Measurements from ENCODE around the gene CEP192.
A peak's percentile ranks its signal among the peaks of the same experiment; 100 is the strongest.

Gene CEP192

DNA sequence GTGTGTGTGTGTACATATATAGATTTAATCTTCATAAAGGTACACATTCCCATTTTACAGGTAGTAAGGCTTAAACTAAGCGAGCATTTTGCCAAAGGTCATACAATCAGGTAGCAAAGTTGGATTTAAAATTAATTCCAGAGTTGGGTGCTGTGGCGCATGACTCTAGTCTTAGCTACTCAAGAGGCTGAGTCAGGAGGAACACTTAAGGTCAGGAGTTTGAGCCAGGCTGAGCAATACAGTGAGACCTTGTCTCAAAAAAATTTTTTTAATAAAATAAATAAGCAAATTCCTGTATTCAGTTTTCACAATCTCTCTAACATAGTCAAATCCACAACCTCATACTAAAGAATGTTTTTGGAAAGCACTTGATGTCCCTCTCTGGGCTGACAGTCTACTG is 115.9 kb downstream of the CEP192 start:
- no peak for DNase-seq

- DNase-seq: no peak
These were observed 117.2 kb downstream of the CEP192 start for GRCh38 chr18:13108330-13108729.

DNA sequence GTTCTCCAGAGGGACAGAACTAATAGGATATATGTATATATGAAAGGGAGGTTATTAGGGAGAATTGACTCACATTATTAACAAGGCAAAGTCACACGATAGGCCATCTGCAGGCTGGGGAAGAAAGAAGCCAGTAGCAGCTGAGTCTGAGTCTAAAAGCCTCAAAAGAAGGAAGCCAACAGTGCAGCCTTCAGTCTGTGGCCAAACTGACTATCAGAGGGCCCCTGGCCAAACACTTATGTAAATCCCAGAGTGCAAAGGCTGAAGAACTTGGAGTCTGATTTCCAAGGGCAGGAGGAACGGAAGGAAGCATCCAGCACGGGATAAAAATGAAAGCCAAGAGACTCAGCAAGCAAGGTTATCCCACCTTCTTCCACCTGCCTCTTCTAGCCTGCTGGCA is 119.4 kb downstream of the CEP192 start:
- no peak for DNase-seq

GRCh38 chr18:13112982-13113381 is 121.8 kb downstream of the CEP192 start:
- peak; percentile 14 for DNase-seq

- no peak for DNase-seq
These were observed 129.1 kb downstream of the CEP192 start for GRCh38 chr18:13120255-13120654.

DNA sequence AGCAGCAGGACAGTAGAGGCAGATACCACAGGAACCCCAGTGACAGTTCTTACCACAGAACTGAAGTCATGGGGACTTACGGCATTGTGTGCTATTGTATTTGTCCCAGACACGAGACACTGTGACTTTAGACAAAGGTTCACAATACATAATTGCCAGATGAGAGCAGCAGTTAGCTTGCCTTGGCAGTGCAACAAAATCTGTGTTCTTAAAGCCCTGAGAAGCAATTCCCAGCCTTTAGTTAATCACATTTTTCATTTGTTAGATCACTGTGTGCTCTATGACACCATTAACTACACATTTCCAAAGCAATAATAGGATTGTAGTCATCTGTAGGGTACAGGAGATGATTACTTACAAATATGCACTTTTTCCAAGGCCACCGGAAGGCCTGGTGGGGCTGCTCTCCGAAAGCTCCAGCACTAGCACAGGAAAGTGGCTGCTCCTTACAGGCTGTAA is 129.8 kb downstream of the CEP192 start:
- no peak for DNase-seq

DNA sequence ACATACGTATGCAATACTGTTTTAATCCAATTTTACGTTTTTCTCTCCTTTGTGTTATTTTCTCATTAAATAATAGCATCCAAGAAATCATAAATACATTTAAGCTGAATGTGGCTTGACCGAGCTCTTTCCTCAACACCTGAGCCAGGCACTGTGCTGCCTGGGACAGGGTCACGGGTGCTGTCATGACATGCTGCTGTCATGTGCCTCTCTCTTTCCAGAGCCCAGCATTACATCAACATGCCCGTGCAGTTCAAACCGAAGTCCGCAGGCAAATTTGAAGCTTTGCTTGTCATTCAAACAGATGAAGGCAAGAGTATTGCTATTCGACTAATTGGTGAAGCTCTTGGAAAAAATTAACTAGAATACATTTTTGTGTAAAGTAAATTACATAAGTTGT is 133.2 kb downstream of the CEP192 start:
- no peak for DNase-seq

- no peak for DNase-seq
These were observed 134.0 kb downstream of the CEP192 start for GRCh38 chr18:13125191-13125590.

- DNase-seq: no peak
These were observed 135.9 kb downstream of the CEP192 start for GRCh38 chr18:13126966-13127598.

DNA sequence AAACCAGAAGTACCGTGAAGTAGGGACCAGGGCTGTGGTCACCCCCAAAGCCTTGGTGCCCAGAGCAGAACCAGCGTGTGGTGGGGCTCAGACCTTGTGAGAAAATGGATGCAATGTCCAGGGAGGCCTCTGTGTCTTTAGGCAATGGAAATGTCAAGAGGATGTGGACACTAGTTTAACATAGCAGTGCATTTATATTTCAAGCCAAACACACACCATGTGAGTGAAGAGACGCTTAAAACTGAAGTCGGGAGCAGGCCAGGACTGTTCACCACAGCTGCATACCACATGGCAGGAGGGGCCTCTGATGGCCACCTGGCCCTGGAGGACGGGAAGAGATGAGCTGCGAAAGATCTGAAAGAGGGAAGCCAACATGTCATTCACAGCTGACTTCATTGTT is 140.1 kb downstream of the CEP192 start:
- no peak for DNase-seq

DNA sequence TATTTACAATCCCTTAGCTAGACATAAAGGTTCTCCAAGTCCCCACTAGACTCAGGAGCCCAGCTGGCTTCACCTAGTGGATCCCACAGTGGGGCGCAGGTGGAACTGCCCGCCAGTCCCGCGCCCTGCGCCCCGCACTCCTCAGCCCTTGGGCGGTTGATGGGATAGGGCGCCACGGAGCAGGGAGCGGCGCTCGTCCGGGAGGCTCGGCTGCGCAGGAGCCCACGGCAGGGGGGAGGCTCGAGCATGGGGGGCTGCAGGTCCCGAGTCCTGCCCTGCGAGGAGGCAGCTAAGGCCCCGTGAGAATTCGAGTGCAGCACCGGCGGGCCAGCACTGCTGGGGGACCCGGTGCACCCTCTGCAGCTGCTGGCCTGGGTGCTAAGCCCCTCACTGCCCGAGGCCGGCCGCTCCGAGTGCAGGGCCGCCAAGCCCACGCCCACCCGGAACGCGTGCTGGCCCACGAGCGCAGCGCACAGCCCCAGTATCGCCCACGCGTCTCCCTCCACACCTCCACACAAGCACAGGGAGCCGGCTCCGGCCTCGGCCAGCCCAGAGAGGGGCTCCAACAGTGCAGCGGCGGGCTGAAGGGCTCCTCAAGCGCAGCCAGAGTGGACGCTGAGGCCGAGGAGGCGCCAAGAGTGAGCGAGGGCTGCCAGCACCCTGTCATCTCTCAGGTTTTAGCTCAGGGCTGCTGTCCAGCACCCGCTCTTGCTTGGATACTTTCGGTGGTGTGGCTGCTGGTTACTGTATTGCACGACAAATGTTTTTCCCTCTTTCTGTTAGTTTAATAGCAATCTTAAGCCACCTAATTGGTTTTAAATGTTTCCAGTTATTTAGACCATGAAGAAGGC is 143.6 kb downstream of the CEP192 start:
- DNase-seq: no peak

DNA sequence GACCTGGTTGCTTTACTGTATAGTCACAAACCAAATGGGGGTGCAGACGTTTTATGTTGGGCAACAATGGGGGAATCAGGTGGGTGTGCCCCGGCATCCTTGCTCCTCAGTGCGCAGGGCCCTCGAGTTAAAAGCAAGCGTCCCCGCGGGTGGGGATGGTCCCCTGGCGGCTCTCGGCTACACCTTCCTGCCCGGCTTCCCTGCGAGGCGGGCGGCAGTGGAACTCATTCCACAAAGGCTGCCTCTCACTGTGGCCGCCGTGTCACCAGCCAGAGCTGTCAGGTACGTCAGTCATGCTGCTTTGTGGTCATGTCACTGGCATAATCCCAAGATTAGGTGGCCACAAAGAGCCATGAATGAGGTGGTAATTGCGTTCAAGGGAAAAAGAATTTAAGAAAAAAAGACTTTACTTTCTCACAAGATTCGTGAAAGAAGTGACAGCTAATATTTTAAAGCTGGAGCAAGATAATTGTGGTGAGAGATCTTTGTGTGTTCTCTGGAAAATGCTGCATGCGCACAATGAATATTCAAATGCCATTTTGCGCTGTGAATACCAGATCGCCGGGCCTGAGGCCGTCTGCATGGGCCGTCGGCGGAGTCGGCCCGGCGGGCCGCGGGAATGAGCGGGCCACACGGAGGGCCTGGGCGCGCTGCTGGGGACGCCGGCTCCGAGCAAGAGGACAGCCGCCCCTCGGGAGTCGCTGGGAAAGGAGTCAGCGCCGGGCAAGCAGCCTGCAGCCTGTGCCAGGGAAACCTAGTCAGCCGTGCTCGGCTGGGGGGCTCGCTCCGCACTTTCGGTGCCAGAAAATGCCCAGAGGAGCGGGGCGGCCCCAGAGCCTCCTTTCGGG is 145.1 kb downstream of the CEP192 start:
- DNase-seq: no peak

GRCh38 chr18:13136904-13137669 is 145.9 kb downstream of the CEP192 start:
- DNase-seq: no peak

DNA sequence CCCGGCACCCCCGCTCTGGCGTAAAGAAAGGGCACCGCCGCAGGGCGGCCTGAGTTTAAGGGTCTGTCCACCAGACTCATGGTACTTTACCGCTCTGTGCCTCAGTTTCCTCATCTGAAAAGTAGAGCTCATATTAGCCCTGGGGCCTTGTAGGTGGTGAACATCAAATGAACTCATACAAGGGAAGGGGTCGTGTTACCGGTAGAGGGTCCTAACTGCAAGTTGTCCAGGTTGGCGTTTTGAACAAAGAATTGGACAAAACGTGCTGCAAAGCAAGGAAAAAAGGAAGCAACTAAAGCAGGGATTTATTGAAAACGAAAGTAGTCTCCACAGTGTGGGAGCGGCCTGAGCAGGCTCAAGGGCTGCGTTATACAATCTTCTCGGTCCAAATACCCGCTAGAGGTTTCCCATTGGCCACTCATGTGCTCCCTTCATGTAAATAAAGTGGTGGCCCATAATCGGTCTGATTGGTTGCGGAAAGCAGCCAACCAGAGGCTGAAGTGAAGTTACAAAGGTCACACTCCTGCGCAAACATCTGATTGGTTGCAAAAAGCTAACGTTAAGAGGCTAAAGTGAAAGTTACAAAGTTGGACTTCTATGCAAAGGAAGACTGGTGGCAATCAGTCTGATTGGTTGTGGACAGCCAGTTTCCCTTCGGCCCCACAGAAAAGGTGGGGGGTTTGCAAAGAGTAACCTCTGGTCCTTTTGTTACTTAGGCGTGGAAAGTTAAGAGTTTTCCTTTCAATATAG is 146.7 kb downstream of the CEP192 start:
- DNase-seq: no peak

GRCh38 chr18:13138420-13139139 is 147.4 kb downstream of the CEP192 start:
- no peak for DNase-seq

- DNase-seq: no peak
These were observed 148.8 kb downstream of the CEP192 start for GRCh38 chr18:13139885-13140450.

DNA sequence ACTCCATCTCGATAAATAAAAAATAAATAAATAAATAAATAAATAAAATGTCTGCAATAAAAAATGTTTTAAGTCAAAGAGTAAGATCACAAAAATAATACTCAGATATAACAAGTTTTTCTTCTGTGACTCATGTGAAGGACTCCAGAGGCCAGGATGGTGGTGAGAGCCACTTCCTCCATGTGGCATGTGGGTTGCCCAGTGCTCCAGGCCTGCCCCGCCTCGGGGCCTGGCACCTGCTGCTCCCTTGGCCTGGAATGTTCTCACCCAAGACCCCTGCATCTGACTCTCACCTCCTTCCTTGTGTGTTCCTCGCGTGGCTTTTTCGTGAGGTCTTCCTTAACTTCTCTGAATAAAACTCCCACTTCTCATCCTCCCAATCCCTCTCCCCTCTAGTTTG is 150.0 kb downstream of the CEP192 start:
- DNase-seq: no peak

GRCh38 chr18:13145636-13146190 is 154.6 kb downstream of the CEP192 start:
- DNase-seq: peak; percentile 50

DNA sequence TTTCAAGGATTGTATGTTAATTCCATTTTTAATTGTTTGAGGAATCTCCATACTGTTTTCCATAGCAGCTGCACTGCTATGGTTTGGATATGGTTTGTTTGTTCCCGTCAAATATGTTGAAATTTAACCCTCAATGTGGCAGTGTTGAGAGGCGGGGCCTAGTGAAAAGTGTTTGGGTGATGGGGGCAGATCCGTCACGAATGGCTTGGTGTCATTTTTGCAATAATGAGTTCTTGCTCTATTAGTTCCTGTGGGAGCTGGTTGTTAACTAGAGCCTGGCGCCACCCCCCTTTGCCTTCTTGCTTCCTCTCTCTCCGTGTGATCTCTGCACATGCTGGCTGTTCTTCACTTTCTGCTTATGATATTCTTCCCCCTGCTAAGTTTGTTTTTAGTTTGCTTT is 156.0 kb downstream of the CEP192 start:
- DNase-seq: peak; percentile 89

DNA sequence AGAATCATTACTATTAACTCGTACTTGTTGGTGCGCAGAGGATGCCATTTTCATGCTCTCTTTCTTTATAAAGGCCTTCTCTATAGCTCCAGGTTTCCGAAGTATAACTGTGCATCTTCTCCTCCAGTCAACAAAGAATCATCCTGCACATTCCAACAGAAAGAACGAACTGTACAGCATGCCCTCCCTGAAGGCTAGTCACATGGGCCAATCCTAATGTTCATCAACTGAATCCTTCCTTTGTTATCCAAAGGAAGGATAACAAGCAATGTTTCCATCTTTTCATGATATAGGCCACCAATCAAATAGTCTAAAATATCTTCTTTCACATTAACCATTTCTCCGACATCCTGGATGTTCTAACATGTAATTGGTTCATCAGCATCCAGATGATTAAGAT is 160.5 kb downstream of the CEP192 start:
- DNase-seq: no peak

GRCh38 chr18:13158428-13158827 is 167.3 kb downstream of the CEP192 start:
- no peak for DNase-seq

Measured in NCI-H748 treated with DMSO at 0.1 percent for 48 hours (cell line).